Umbilical cord (tissue), 2 donors: ENCODE results near the gene JMJD6. TPM values are rescaled to one million over a fixed set of nuclear protein-coding genes. Genes with fewer than 3 reads are reported as not detected.

ENCODE experiments used
- DNase-seq: peaks from one replicate; pipeline ENCODE4 v3.0.0-alpha.2; 2015; ENCODE audit warnings: low spot score
- total RNA-seq: library from RNA; depleted of rRNA; stranded (reverse); fragments of >200 nt; gene quantifications from one replicate; pipeline ENCODE4 v1.2.3, GENCODE V29; 2014; ENCODE audit warnings: low replicate concordance; ENCODE audit not compliant: insufficient read depth

The JMJD6 gene
- total RNA-seq, 1 donor from 2014 or later: 40.4 TPM

GRCh38 chr17:76679239-76679638 is 47.2 kb downstream of the JMJD6 start:
- no peak for DNase-seq

DNA sequence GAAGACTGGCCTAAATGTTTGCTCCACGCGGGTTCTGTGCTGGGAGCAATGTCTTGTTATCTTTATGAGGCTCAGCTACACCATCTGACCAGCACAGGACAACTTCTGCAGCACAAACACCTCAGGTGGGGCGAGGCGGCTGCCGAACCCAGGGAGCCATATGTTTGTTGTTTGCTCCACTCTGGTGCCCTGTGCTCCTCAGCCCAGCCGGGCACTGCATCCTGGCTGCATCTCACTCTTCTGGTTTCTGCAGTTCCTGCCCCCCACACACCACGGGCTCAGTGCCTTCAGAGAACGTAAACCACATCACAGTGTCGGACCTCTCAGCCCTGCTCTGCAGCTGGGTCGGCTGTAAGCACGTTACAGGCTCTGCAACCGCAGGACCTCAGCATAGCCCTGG is 48.1 kb downstream of the JMJD6 start:
- no peak for DNase-seq

GRCh38 chr17:76677406-76677805 is 49.0 kb downstream of the JMJD6 start:
- DNase-seq: no peak

DNA sequence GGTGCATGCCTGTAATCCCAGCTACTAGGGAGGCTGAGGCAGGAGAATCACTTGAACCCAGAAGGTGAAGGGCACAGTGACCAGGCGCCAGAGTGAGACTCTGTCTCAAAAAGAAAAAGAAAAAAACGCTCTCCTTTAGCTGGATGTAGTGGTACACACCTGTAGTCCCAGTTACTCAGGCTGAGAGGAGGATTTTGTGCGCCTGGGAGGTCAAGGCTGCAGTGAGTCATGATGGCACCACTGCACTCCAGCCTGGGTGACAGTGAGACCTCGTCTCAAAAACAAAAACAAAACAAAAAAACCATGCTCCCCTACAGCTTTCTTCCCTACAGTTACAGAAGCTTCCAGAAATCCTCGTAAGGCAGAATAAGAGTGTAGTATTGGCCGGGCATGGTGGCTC is 49.8 kb downstream of the JMJD6 start:
- DNase-seq: no peak

DNA sequence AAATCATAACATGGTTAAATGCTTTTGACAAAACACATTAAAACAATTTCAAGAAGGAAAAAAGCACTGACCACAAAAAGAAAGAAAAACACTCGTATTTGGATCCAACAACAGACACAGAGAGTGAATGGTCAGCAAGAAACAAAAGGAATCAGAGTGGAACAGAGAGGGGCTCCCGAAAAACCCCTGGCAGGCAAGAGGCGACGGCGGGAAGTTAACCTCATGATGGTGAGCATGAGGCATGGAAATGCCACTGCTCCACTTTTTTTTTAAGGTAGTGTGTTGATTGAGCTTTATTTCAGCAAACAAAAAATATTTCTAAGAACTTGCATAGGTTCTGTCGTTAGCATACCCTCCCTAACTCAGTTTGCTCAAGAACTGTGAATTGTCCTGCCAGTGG is 50.8 kb downstream of the JMJD6 start:
- no peak for DNase-seq

- DNase-seq: no peak
Measured at GRCh38 chr17:76674600-76674999, 51.8 kb downstream of the JMJD6 start.

GRCh38 chr17:76673729-76674128 is 52.7 kb downstream of the JMJD6 start:
- DNase-seq: no peak

- DNase-seq: no peak
Measured at GRCh38 chr17:76672892-76673291, 53.5 kb downstream of the JMJD6 start.

DNA sequence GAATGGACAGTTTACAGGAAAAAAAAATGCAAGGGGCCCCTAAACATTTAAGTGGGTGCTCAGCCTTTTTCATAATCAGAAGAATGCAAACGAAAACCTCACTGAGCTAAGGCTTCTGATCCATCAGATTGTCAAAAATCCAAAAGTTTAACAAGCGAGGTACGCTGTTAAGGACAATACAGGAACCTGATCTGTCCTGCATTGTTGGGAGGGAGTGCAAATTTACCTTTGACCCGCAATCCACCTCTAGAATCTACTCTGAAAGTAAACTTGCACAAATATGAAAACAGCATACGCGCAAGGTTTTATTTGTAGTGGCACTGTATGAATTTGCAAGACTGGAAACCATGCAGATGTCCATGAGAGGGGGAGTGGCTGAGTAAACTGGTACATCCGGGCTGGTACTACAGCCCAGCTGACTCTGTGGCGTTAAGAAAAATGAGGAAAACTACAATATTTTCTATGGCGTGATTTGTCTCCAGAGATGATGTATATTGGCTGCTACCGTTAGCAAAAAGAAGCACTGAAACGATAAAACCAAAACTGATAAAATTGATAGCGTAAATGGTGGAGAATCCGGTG is 54.0 kb downstream of the JMJD6 start:
- no peak for DNase-seq

- no peak for DNase-seq
Measured at GRCh38 chr17:76671912-76672262, 54.5 kb downstream of the JMJD6 start.

DNA sequence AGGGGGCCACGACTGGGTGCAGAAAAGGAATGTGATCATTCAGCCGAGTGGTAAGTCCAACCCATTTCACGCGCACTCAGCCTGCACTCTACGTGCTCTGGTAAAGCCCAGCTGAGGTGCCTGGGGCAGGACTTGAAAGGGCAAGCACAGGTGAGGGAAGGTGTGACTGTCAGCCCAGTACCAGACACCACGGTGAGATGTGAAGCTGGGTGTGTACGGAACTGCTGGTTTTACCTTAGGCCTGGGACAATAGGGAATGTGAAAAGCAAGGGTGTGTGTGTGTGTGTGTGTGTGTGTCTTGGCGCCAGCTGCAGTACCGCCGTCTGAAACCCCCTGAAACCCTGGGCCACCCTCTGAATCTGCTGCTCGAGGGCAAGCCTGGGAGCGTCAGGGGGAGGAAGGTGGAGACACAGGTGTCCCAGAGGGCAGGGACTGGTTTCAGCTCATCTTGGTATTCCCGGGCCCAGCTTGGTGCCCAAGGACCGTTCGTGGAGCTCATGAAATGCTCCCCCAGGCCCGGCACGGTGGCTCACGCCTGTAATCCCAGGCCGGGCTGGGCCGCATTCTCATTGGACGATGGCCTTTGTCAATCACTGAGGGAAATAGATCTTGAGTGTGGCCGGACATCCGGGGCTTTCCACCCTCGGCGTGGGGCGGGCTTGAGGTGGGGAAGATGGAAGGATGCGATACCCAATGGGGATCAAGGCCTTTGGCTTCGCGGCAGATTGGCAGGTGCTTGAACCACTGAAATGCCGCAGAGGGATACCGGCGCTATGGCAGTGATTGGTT is 55.1 kb downstream of the JMJD6 start:
- DNase-seq: peak; percentile 100

GRCh38 chr17:76670718-76671122 is 55.7 kb downstream of the JMJD6 start:
- no peak for DNase-seq

- DNase-seq: peak; percentile 50
Measured at GRCh38 chr17:76670020-76670717, 56.2 kb downstream of the JMJD6 start.

Other genes starting within 250 kb of the JMJD6 start
- 21.4 TPM for gene RHBDF2, start 225.2 kb downstream of the JMJD6 start, total RNA-seq
- gene CYGB, start 188.9 kb downstream of the JMJD6 start, total RNA-seq: 0.24 TPM
- gene PRCD, start 186.6 kb downstream of the JMJD6 start, total RNA-seq: 1.9 TPM
- gene ST6GALNAC2, start 140.7 kb downstream of the JMJD6 start, total RNA-seq: not detected
- gene ST6GALNAC1, start 82.8 kb downstream of the JMJD6 start, total RNA-seq: not detected
- gene MXRA7, start 15.6 kb downstream of the JMJD6 start, total RNA-seq: 321 TPM
- gene METTL23, start 233 bp upstream of the JMJD6 start, total RNA-seq: 16.9 TPM
- 70.5 TPM for gene SRSF2, start 10.7 kb upstream of the JMJD6 start, total RNA-seq
- gene MFSD11, start 11.5 kb upstream of the JMJD6 start, total RNA-seq: 55.9 TPM
- not detected for gene MGAT5B, start 141.8 kb upstream of the JMJD6 start, total RNA-seq